Adrenal gland (tissue), 5 donors: ENCODE results near the gene RBM23.

Source experiments
- CTCF ChIP-seq, 6 experiments: fragments of 450-650 bp in 4 of 6; fragments of 200-600 bp in 2 of 6; sonication (generic) in 1 of 6; IDR thresholded peaks; 1 replicate in 5 of 6; 2 replicates in 1 of 6; pipeline versions ENCODE4 v1.5.1 to v1.8.0; 2016 to 2021; ENCODE audit warnings: antibody characterized with exemption in 6 of 6, mild to moderate bottlenecking in 2 of 6, moderate library complexity in 1 of 6
- POLR2A ChIP-seq, 2 donors: fragments of 450-650 bp; IDR thresholded peaks; one replicate each; pipeline ENCODE4 v1.6.1; 2017; ENCODE audit warnings: antibody characterized with exemption in 2 of 2, mild to moderate bottlenecking in 2 of 2, moderate library complexity in 1 of 2
- donor health status: DM: no; HTN: no; CAD: no.

- TF ChIP-seq CTCF (IDR thresholded peaks at IDR 0.05), result no peak
- TF ChIP-seq POLR2A (IDR thresholded peaks at IDR 0.05), result no peak
Measured at GRCh38 chr14:22875003-22875747, 43.8 kb downstream of the RBM23 start.
